GM12878 (cell line): Measurements from ENCODE around the gene SNRPD2. TPM values are rescaled to one million over a fixed set of nuclear protein-coding genes. Genes with fewer than 3 reads are reported as not detected.

Source experiments
- IKZF2 ChIP-seq, 2 experiments: fragments of 450-650 bp; IDR thresholded peaks; 2 replicates each; pipeline ENCODE4 v1.6.1; 2017; ENCODE audit warnings: mild to moderate bottlenecking in 2 of 2, moderate library complexity in 2 of 2
- MAX ChIP-seq: IDR thresholded peaks from 2 replicates; pipeline ENCODE4 v1.6.1; 2012; ENCODE audit warnings: low read depth, low read length, improper control_type of control experiment
- RFX5 ChIP-seq: IDR thresholded peaks from 2 replicates; pipeline ENCODE4 v1.6.1; 2011; ENCODE audit warnings: low read depth, low read length, improper control_type of control experiment
- SUZ12 ChIP-seq: fragments of 200-600 bp; sonication (generic); IDR thresholded peaks from one replicate; pipeline ENCODE4 v1.6.1; 2018; ENCODE audit warnings: antibody characterized with exemption, mild to moderate bottlenecking; ENCODE audit not compliant: unreplicated experiment
- TCF3 ChIP-seq: IDR thresholded peaks from 2 replicates; pipeline ENCODE4 v1.6.1; 2012; ENCODE audit warnings: low read depth, mild to moderate bottlenecking, low read length, borderline replicate concordance; ENCODE audit not compliant: insufficient read depth
- YY1 ChIP-seq: IDR thresholded peaks from 2 replicates; pipeline ENCODE4 v1.6.1; 2011; ENCODE audit warnings: low read depth, mild to moderate bottlenecking, low read length
- ZBED1 ChIP-seq: IDR thresholded peaks from 2 replicates; pipeline ENCODE4 v1.6.1; 2016; ENCODE audit warnings: borderline replicate concordance
- polyA plus RNA-seq, 11 experiments: library from polyadenylated mRNA; depleted of rRNA in 4 of 11; unstranded in 6 of 11; stranded (reverse) in 5 of 11; fragments of >200 nt; fragmentation: Nextera tagmentation in 4 of 11; fragmentation: Illumina TruSeq in 1 of 11; extraction: Ambion mirVana in 4 of 11; extraction: Trizol in 1 of 11; gene quantifications; 1 replicate in 1 of 11; 2 replicates in 10 of 11; pipeline versions ENCODE4 v1.2.1 to v1.2.3, GENCODE V29; 2011 to 2016; ENCODE audit warnings: inconsistent platforms in 2 of 11, missing spikeins in 2 of 11, low read depth in 1 of 11
- total RNA-seq, 4 experiments: library from RNA; depleted of rRNA in 3 of 4; stranded (reverse); fragments of >200 nt in 3 of 4; fragmentation: Illumina TruSeq in 1 of 4; extraction: Trizol in 1 of 4; gene quantifications; 2 replicates each; pipeline versions ENCODE4 v1.2.1 to v1.2.3, GENCODE V29; 2013 to 2021
- TF ChIP-seq, protein P1 (sequence below): fragments of 450-650 bp; formaldehyde crosslinking; IDR thresholded peaks from 2 replicates; pipeline ENCODE4 v1.5.0; 2022; ENCODE audit warnings: mild to moderate bottlenecking, missing genetic modification characterization
- TF ChIP-seq, protein P2 (sequence below): fragments of 450-650 bp; formaldehyde crosslinking; IDR thresholded peaks from 2 replicates; pipeline ENCODE4 v1.4.0; 2022; ENCODE audit warnings: mild to moderate bottlenecking, moderate library complexity

SNRPD2 gene
- total and polyA plus RNA-seq, 10 of the 15 experiments (the other 5 are each of a cell fraction or from before 2014, with no cell fraction given) = 526 to 3,621 (median 951) TPM

DNA sequence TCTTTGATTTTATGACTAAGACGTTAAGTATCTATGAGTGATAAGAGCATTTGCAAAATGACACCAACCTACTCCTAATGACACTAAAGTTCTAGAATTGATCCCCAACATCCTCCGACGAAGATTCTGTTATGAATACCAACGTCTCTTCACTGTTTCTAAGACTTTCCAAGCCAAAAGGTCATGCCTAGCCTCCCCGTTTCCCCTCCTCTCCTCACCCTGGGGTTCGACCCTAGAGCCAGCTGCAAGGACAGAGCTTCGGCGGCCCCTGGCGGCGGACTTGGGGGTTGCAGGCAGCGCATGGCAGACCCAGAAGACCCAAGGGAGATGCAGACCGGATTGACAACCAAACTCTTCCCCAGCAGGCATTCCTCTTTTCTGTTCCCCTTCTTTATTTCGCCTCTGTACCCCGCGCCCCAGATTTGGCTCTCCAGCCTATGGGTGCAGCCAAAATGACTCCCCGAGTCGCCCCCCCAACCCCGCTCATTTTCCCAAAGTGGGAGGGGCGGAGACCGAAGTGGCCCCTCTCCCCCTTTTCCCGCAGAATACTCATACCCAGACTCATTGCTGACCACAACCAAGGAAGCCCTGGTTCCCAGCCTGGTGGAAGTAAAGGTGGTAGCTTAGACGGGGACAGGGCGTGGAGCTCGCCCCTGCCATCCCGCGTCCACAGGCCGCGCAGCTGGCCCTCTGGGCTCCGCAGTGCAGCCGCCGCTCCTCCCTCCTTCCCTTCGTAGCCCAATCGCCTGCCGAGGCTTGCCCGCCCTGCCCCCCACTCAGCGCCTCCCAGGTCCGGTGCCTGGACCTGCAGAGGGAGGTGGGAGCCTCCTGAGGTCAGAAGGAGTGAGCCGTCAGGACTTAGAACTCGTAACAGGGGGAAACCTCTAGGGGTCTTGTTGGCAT is 48.5 kb downstream of the SNRPD2 start (continued):
- TF ChIP-seq TCF3 (peak; percentile 81; the same call in 1 of the 2 replicates), YY1 (peak; percentile 72; the same call in 1 of the 2 replicates), SUZ12 (no peak), ZBED1 (no peak), IKZF2 (IDR thresholded peaks at IDR 0.05) (peak; percentile 40 to 61; a peak in 1 of 4 replicates), RFX5 (no peak), MAX (0 out of 2 replicates have a peak, but pooled peaks have one; percentile 10)
- TF ChIP-seq, protein P1, sequence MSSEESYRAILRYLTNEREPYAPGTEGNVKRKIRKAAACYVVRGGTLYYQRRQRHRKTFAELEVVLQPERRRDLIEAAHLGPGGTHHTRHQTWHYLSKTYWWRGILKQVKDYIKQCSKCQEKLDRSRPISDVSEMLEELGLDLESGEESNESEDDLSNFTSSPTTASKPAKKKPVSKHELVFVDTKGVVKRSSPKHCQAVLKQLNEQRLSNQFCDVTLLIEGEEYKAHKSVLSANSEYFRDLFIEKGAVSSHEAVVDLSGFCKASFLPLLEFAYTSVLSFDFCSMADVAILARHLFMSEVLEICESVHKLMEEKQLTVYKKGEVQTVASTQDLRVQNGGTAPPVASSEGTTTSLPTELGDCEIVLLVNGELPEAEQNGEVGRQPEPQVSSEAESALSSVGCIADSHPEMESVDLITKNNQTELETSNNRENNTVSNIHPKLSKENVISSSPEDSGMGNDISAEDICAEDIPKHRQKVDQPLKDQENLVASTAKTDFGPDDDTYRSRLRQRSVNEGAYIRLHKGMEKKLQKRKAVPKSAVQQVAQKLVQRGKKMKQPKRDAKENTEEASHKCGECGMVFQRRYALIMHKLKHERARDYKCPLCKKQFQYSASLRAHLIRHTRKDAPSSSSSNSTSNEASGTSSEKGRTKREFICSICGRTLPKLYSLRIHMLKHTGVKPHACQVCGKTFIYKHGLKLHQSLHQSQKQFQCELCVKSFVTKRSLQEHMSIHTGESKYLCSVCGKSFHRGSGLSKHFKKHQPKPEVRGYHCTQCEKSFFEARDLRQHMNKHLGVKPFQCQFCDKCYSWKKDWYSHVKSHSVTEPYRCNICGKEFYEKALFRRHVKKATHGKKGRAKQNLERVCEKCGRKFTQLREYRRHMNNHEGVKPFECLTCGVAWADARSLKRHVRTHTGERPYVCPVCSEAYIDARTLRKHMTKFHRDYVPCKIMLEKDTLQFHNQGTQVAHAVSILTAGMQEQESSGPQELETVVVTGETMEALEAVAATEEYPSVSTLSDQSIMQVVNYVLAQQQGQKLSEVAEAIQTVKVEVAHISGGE (CRISPR knock-in tag) = no peak
- TF ChIP-seq, protein P2, sequence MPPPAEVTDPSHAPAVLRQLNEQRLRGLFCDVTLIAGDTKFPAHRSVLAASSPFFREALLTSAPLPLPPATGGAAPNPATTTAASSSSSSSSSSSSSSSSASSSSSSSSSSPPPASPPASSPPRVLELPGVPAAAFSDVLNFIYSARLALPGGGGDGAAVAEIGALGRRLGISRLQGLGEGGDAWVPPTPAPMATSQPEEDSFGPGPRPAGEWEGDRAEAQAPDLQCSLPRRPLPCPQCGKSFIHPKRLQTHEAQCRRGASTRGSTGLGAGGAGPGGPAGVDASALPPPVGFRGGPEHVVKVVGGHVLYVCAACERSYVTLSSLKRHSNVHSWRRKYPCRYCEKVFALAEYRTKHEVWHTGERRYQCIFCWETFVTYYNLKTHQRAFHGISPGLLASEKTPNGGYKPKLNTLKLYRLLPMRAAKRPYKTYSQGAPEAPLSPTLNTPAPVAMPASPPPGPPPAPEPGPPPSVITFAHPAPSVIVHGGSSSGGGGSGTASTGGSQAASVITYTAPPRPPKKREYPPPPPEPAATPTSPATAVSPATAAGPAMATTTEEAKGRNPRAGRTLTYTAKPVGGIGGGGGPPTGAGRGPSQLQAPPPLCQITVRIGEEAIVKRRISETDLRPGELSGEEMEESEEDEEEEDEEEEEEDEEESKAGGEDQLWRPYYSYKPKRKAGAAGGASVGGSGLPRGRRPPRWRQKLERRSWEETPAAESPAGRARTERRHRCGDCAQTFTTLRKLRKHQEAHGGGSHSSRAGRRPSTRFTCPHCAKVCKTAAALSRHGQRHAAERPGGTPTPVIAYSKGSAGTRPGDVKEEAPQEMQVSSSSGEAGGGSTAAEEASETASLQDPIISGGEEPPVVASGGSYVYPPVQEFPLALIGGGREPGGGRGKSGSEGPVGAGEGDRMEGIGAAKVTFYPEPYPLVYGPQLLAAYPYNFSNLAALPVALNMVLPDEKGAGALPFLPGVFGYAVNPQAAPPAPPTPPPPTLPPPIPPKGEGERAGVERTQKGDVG = no peak
- TF ChIP-seq, all 136 proteins: peak for 44
